Measurements from ENCODE around the gene CCNB2.

CCNB2 gene

DNA sequence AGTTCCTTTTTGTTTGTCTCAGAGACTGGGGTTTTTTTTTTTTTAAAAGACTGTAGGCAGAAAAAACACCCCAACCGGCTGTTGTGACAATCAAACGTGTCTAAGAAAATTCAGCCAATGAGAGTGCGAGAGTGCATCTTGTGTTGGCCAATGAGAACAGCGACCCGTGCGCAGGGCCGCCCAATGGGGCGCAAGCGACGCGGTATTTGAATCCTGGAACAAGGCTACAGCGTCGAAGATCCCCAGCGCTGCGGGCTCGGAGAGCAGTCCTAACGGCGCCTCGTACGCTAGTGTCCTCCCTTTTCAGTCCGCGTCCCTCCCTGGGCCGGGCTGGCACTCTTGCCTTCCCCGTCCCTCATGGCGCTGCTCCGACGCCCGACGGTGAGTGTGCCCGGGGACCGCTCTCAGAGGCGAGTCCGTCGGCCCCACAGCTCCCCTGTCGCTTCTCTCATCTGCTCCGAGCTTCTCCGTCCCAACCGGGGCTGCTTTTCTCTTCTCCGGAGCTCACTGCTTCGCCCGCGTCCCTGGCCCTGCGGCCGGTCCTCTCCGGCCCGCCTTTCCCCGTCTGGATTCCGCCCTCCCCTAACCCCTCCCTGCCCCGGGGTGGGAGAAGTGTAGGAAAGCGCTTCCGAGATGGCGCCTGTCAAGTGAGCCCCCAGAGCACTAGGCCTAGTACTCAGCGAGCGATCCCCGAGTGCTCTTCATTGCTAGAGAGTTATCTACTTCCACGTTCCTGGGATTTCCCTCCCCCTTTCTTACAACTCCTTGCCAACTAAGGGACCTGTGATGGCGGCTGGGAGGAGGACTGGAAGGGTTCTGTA is at the start of gene CCNB2:
Gene CCNB2 (plus strand): TSS at position 235 of the 821 bp plus-strand sequence. CDS start 123 bp downstream, at position 358.
- no peaks in the 10 kb centered on the region for H3K9me2 ChIP-seq (replicated peaks; ENCODE audit: control insufficient read depth, low read length)
- no peaks in the 10 kb centered on the region for H3K9me3 ChIP-seq (ENCODE audit: control insufficient read depth, insufficient read depth, low read length)
- H3K79me2 ChIP-seq (ENCODE audit: control insufficient read depth, low read length), result peaks cover 44% of the 10 kb centered on the region
- H3K36me3 ChIP-seq (ENCODE audit: control insufficient read depth, low read length), result peaks cover 48% of the 10 kb centered on the region
- no peaks in the 10 kb centered on the region for H3K27me3 ChIP-seq (ENCODE audit: control insufficient read depth, low read length)
- peak within 1 kb of the TSS; percentile 78 for H3K4me2 ChIP-seq (ENCODE audit: low read length)
- no peak for TF ChIP-seq EZH2phosphoT487 (IDR thresholded peaks at IDR 0.05; ENCODE audit: borderline replicate concordance, low read length)
- TF ChIP-seq, protein P1, sequence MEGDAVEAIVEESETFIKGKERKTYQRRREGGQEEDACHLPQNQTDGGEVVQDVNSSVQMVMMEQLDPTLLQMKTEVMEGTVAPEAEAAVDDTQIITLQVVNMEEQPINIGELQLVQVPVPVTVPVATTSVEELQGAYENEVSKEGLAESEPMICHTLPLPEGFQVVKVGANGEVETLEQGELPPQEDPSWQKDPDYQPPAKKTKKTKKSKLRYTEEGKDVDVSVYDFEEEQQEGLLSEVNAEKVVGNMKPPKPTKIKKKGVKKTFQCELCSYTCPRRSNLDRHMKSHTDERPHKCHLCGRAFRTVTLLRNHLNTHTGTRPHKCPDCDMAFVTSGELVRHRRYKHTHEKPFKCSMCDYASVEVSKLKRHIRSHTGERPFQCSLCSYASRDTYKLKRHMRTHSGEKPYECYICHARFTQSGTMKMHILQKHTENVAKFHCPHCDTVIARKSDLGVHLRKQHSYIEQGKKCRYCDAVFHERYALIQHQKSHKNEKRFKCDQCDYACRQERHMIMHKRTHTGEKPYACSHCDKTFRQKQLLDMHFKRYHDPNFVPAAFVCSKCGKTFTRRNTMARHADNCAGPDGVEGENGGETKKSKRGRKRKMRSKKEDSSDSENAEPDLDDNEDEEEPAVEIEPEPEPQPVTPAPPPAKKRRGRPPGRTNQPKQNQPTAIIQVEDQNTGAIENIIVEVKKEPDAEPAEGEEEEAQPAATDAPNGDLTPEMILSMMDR (IDR thresholded peaks at IDR 0.05; ENCODE audit: low read depth, low read length, poor library complexity, severe bottlenecking), result no peak
- peaks cover 20% of the 10 kb centered on the region for H3K4me1 ChIP-seq (ENCODE audit: control insufficient read depth, low read length)
- H3F3A ChIP-seq (ENCODE audit: control insufficient read depth, insufficient read depth), result peaks cover 17% of the 10 kb centered on the region
- peak within 1 kb of the TSS; percentile 82 for H3K27ac ChIP-seq (ENCODE audit: low read depth, low read length)
- no peaks in the 10 kb centered on the region for H4K20me1 ChIP-seq (ENCODE audit: control insufficient read depth, insufficient read depth, low read depth, low read length)
- peak within 1 kb of the TSS; percentile 94 for H3K4me3 ChIP-seq (ENCODE audit: low read length)

DNA sequence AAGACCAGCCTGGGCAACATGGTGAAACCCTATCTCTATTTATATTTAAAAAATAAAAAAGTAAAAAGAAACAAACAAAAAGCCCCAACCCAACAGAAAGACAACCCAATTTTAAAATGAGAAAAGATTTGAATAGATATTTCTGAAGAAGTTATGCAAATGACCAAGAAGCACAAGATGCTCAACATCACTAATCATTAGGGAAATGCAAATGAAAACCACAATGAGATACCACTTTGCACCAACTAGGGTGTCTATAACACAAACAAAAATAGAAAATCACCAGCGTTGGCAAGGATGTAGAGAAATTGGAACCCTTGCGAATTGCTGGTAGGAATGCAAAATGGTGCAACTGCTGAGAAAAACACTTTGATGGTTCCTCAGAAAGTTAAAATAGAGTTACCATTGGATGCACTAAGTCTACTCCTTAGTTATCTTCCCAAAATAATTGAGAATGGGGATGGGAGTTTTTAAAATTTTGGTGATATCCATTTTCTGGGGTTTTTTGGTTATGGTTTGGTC is 45.8 kb upstream of the CCNB2 start:
- no peak overlapping the region for H3K27ac ChIP-seq (ENCODE audit: low read depth, low read length)
- H3K4me2 ChIP-seq (ENCODE audit: low read length), result no peak overlapping the region
- no peaks in the 10 kb centered on the region for H3K9me3 ChIP-seq (ENCODE audit: control insufficient read depth, insufficient read depth, low read length)
- no peaks in the 10 kb centered on the region for H4K20me1 ChIP-seq (ENCODE audit: control insufficient read depth, insufficient read depth, low read depth, low read length)
- H3K36me3 ChIP-seq (ENCODE audit: control insufficient read depth, low read length), result peaks cover 96% of the 10 kb centered on the region
- no peaks in the 10 kb centered on the region for H3K9me2 ChIP-seq (replicated peaks; ENCODE audit: control insufficient read depth, low read length)
- no peaks in the 10 kb centered on the region for H3F3A ChIP-seq (ENCODE audit: control insufficient read depth, insufficient read depth)
- no peaks in the 10 kb centered on the region for H3K27me3 ChIP-seq (ENCODE audit: control insufficient read depth, low read length)
- H3K4me3 ChIP-seq (ENCODE audit: low read length), result no peak overlapping the region
- TF ChIP-seq, protein P1 (IDR thresholded peaks at IDR 0.05; ENCODE audit: low read depth, low read length, poor library complexity, severe bottlenecking), result no peak
- TF ChIP-seq EZH2phosphoT487 (IDR thresholded peaks at IDR 0.05; ENCODE audit: borderline replicate concordance, low read length), result no peak
- H3K79me2 ChIP-seq (ENCODE audit: control insufficient read depth, low read length), result no peaks in the 10 kb centered on the region
- H3K4me1 ChIP-seq (ENCODE audit: control insufficient read depth, low read length), result peaks cover 12% of the 10 kb centered on the region

DNA sequence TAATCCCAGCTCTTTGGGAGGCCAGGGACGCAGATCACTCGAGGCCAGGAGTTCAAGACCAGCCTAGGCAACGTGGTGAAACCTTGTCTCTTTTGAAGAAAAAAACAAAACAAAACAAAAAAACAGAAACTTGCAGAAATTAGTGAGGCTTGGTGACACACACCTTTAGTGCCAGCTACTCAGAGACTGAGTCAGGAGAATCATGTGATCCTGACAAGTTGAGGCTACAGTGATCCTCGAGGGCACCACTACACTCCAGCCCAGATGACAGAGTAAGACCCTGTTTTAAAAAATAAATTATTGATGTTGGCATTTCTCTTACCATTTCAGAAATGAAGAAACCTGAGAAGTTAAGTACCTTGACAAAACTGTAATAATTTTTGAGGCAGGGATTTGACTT is 44.6 kb upstream of the CCNB2 start:
- Histone ChIP-seq H3K4me1 (ENCODE audit: control insufficient read depth, low read length) (peaks cover 12% of the 10 kb centered on the region), H4K20me1 (ENCODE audit: control insufficient read depth, insufficient read depth, low read depth, low read length) (no peaks in the 10 kb centered on the region), H3K36me3 (ENCODE audit: control insufficient read depth, low read length) (peaks cover 93% of the 10 kb centered on the region), H3K4me3 (ENCODE audit: low read length) (no peak overlapping the region), H3K27ac (ENCODE audit: low read depth, low read length) (no peak overlapping the region), H3K4me2 (ENCODE audit: low read length) (no peak overlapping the region), H3K9me2 (replicated peaks; ENCODE audit: control insufficient read depth, low read length) (no peaks in the 10 kb centered on the region), H3K9me3 (ENCODE audit: control insufficient read depth, insufficient read depth, low read length) (no peaks in the 10 kb centered on the region), H3K79me2 (ENCODE audit: control insufficient read depth, low read length) (no peaks in the 10 kb centered on the region), H3F3A (ENCODE audit: control insufficient read depth, insufficient read depth) (no peaks in the 10 kb centered on the region), H3K27me3 (ENCODE audit: control insufficient read depth, low read length) (no peaks in the 10 kb centered on the region)
- TF ChIP-seq, protein P1 (IDR thresholded peaks at IDR 0.05; ENCODE audit: low read depth, low read length, poor library complexity, severe bottlenecking), result no peak
- no peak for TF ChIP-seq EZH2phosphoT487 (IDR thresholded peaks at IDR 0.05; ENCODE audit: borderline replicate concordance, low read length)

Data from DOHH2 (cell line).